Activated CD8-positive, alpha-beta T cell treated with anti-CD3 and anti-CD28 coated beads for 36 hours (primary cell): ENCODE results near the gene IGF2BP2. TPM values are rescaled to one million over a fixed set of nuclear protein-coding genes. Genes with fewer than 3 reads are reported as not detected.

ENCODE experiments used
- ATAC-seq: fragments of 200-7000 bp; cut with Tn5 transposase; one replicate; pipeline ENCODE4 v1.10.0; 2021; ENCODE audit warnings: mild to moderate bottlenecking, moderate library complexity
- CTCF ChIA-PET: fragments of 350-600 bp; sonication (Branson Sonifier 250); formaldehyde crosslinking; loops from one replicate; lab custom pipeline; 2021; ENCODE audit warnings: antibody characterized with exemption; lab: Charles Lee
- POLR2A ChIA-PET: fragments of 350-600 bp; sonication (Branson Sonifier 250); formaldehyde crosslinking; loops from one replicate; lab custom pipeline; 2021; ENCODE audit warnings: antibody characterized with exemption; lab: Charles Lee
- DNase-seq: peaks from one replicate; pipeline ENCODE4 v3.0.0-alpha.2; 2020
- H3K27ac Mint-ChIP-seq: one replicate; pipeline ENCODE4 v1.8.0; 2021; ENCODE audit warnings: mild to moderate bottlenecking, mixed read lengths
- H3K27me3 Mint-ChIP-seq: one replicate; pipeline ENCODE4 v1.8.0; 2021; ENCODE audit warnings: mixed read lengths
- H3K36me3 Mint-ChIP-seq: one replicate; pipeline ENCODE4 v1.8.0; 2021; ENCODE audit warnings: low read depth, mixed read lengths
- H3K4me1 Mint-ChIP-seq: one replicate; pipeline ENCODE4 v1.8.0; 2021; ENCODE audit warnings: low read depth, mixed read lengths
- H3K4me3 Mint-ChIP-seq: one replicate; pipeline ENCODE4 v1.8.0; 2021; ENCODE audit warnings: mild to moderate bottlenecking, moderate library complexity, mixed read lengths
- H3K9me3 Mint-ChIP-seq: one replicate; pipeline ENCODE4 v1.8.0; 2021; ENCODE audit warnings: mixed read lengths
- CTCF ChIP-seq: fragments of 200-600 bp; IDR thresholded peaks from one replicate; pipeline ENCODE4 v1.8.0; 2022; ENCODE audit warnings: antibody characterized with exemption, mild to moderate bottlenecking
- intact Hi-C: fragments of 100-400 bp; cut with micrococcal nuclease; formaldehyde crosslinking; loops from one replicate; pipeline ENCODE4 v1.10.0; 2022
- total RNA-seq, 2 experiments: library from RNA; stranded (reverse); gene quantifications; one replicate each; pipeline ENCODE4 v1.2.3, GENCODE V29; 2021

The IGF2BP2 gene
- total RNA-seq, 2 experiments from 2014 or later = 0.52 to 0.65 TPM

GRCh38 chr3:185722881-185723280, 102.0 kb downstream of the IGF2BP2 start:
- intact Hi-C loops = no loop called here
- Mint-ChIP-seq H3K9me3 (no peaks in the 10 kb centered on the region), H3K4me1 (no peaks in the 10 kb centered on the region), H3K4me3 (no peak overlapping the region), H3K27ac (no peak overlapping the region), H3K27me3 (peaks cover 2% of the 10 kb centered on the region), H3K36me3 (no peaks in the 10 kb centered on the region)
- no peak for ATAC-seq
- CTCF ChIA-PET = interaction anchor here (1.2 kb wide), 1 partner anchor 46 kb away, joined by 3 read pairs; no protein-coding TSS in a partner anchor
- TF ChIP-seq CTCF = no peak
- POLR2A ChIA-PET = no interaction called here
- DNase-seq = no peak

DNA sequence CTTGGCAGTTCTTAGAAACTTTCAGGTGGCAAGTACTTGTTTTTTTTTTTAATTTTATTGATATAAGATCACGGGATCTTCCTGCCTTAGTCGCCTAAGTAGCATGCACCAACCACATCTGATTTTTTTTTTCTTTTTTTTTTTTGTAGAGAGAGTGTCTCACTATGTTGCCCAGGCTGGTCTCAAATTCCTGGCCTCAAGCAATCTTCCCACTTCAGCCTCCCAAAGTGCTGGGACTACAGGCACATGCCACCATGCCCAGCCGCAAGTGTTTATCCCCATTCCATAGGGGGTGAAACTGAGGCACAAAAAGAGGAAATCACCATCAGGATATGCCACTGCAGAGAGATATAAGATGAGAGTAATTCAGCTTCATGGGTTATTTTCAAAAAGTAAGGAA, 102.9 kb downstream of the IGF2BP2 start:
- no peak overlapping the region for H3K4me3 Mint-ChIP-seq
- CTCF ChIA-PET = interaction anchor here (0.7 kb wide), 1 partner anchor 14 kb away, joined by 3 read pairs; no protein-coding TSS in a partner anchor

DNA sequence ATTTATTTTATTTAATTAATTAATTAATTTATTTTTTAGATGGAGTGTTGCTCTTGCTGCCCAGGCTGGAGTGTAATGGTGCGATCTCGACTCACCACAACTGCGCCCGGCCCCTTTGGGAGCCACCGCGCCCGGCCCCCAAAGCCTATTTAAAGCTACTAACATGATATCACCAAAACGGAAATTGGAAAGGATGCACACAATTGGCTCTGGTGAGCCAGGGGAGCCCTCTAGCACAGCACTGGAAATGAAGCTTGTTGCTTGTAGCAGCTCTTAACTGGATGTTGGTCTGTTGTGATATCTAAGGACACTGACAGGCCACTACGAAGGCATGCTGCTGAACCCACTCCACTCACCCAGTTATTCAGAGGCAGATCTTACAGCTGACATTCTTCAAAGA, 104.5 kb downstream of the IGF2BP2 start:
- ATAC-seq (no peak), DNase-seq (no peak)
- no peaks in the 10 kb centered on the region for H3K4me1 Mint-ChIP-seq
- no peak overlapping the region for H3K4me3 Mint-ChIP-seq
- ChIA-PET POLR2A (no interaction called here), CTCF (interaction anchor here (1.8 to 2.2 kb wide), 2 partner anchors 48 to 60 kb away, joined by 6 to 15 read pairs; no protein-coding TSS in a partner anchor)
- H3K27ac Mint-ChIP-seq = no peak overlapping the region
- no peaks in the 10 kb centered on the region for H3K36me3 Mint-ChIP-seq
- intact Hi-C loops = no loop called here
- no peak for TF ChIP-seq CTCF
- peaks cover 2% of the 10 kb centered on the region for H3K27me3 Mint-ChIP-seq
- no peaks in the 10 kb centered on the region for H3K9me3 Mint-ChIP-seq

More for the DNA sequence above, 102.9 kb downstream of the IGF2BP2 start:
- Mint-ChIP-seq H3K36me3 (no peaks in the 10 kb centered on the region), H3K9me3 (no peaks in the 10 kb centered on the region), H3K4me1 (no peaks in the 10 kb centered on the region), H3K27ac (no peak overlapping the region), H3K27me3 (peaks cover 2% of the 10 kb centered on the region)
- TF ChIP-seq CTCF = no peak
- DNase-seq = no peak
- POLR2A ChIA-PET = no interaction called here
- intact Hi-C loops = no loop called here
- no peak for ATAC-seq

DNA sequence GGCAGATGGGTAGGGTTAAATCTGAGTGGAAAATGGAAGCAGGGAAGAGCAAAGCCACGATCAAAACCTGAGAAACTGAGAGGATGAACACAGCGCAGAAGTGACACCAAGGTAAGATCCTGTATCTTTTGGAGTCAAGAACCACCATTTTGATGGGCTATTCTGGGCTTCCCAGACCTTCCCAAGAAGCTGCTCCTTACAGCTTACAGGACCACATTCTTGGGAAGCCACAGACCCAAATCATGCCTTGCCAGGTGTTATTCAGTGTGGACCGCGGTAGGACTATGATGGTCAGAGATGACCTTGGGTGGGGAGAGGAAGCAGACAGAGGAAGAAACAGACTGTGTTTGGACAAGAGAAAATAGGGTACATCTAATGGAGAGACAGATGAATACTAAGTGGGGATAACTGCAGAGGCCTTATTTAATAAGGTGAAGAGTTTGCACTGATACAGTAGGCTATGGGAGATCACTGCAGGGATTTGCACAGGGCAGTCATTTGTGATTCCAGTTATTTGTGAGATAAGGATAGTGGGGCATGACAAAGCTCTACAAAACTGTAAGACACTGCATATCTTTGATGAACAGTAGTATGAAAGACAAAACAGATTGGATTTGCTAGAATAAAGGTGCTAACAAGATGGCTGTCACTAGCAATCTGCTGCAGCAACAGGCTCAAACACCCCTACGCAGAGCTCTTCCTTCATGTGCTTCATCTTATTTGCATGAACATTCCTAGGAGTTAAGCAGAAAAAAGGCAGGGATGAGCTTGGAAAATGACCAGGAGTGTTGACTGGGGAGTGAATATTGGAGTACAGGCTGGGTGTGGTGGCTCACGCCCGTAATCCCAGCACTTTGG, 105.9 kb downstream of the IGF2BP2 start:
- no peak for ATAC-seq
- CTCF ChIA-PET = interaction anchor here (1.2 to 1.8 kb wide), 2 partner anchors 49 kb away, joined by 3 to 6 read pairs; no protein-coding TSS in a partner anchor
- Mint-ChIP-seq H3K27me3 (peaks cover 6% of the 10 kb centered on the region), H3K4me3 (no peak overlapping the region), H3K36me3 (no peaks in the 10 kb centered on the region), H3K4me1 (no peaks in the 10 kb centered on the region), H3K27ac (no peak overlapping the region), H3K9me3 (no peaks in the 10 kb centered on the region)
- TF ChIP-seq CTCF = no peak
- no peak for DNase-seq
- POLR2A ChIA-PET = no interaction called here
- intact Hi-C loops = no loop called here
